A549 (cell line): ENCODE results near the gene ATP10D. TPM values are rescaled to one million over a fixed set of nuclear protein-coding genes. Genes with fewer than 3 reads are reported as not detected.

ENCODE experiments used
- ATAC-seq, 2 experiments: fragments of 200-7000 bp in 1 of 2; fragments of >200 bp in 1 of 2; cut with Nextera tagmentation in 1 of 2; cut with Tn5 transposase in 1 of 2; 3 replicates each; pipeline versions ENCODE4 v1.8.0 to v1.9.1; 2018 to 2020; ENCODE audit warnings: mild to moderate bottlenecking in 1 of 2, moderate library complexity in 1 of 2
- CTCF ChIA-PET: fragments of 300-600 bp; sonication (Branson Sonifier 250); formaldehyde crosslinking; extraction: SDS; loops from one replicate; lab custom pipeline; 2021; ENCODE audit warnings: antibody characterized with exemption, inconsistent platforms; lab: Yijun Ruan, JAX
- POLR2A ChIA-PET: fragments of 350-600 bp; formaldehyde crosslinking; extraction: SDS; loops from one replicate; lab custom pipeline; 2021; ENCODE audit warnings: antibody characterized with exemption, inconsistent platforms; lab: Yijun Ruan, JAX
- DNase-seq, 2 experiments: peaks; one replicate each; pipeline versions ENCODE4 v3.0.0 to v3.0.0-alpha.2; 2011 to 2016; ENCODE audit warnings: low read depth in 1 of 2, low spot score in 1 of 2
- FAIRE-seq: peaks from 2 replicates; lab custom pipeline; 2011; peaks lifted over from hg19 to GRCh38; lab: Jason Lieb, UNC
- H3K27ac ChIP-seq, 2 experiments: fragments of >200 bp; sonication (Bioruptor Twin); formaldehyde crosslinking; 3 replicates each; pipeline ENCODE4 v1.5.1; 2016 to 2017
- H3K4me1 ChIP-seq: fragments of >200 bp; sonication (Bioruptor Twin); formaldehyde crosslinking; 3 replicates; pipeline ENCODE4 v1.6.1; 2016
- H3K4me2 ChIP-seq: fragments of >200 bp; sonication (Bioruptor Twin); formaldehyde crosslinking; 3 replicates; pipeline ENCODE4 v1.6.1; 2016
- H3K4me3 ChIP-seq: fragments of >200 bp; sonication (Bioruptor Twin); formaldehyde crosslinking; 3 replicates; pipeline ENCODE4 v1.5.1; 2016
- H3K9me3 ChIP-seq: fragments of >200 bp; sonication (Bioruptor Twin); formaldehyde crosslinking; 3 replicates; pipeline ENCODE4 v1.6.1; 2016
- CHD4 ChIP-seq: fragments of 200-600 bp; sonication (generic); IDR thresholded peaks from 2 replicates; pipeline ENCODE4 v1.6.1; 2016; ENCODE audit warnings: antibody characterized with exemption, mild to moderate bottlenecking, borderline replicate concordance
- CTCF ChIP-seq: fragments of >200 bp; sonication (Bioruptor Twin); formaldehyde crosslinking; IDR thresholded peaks from 3 replicates; pipeline ENCODE4 v1.5.1; 2016
- ESRRA ChIP-seq: fragments of 150-350 bp; IDR thresholded peaks from 2 replicates; pipeline ENCODE4 v1.6.1; 2014; ENCODE audit warnings: mild to moderate bottlenecking, low read length, borderline replicate concordance
- HDAC2 ChIP-seq: fragments of 200-600 bp; sonication (generic); IDR thresholded peaks from 2 replicates; pipeline ENCODE4 v1.6.1; 2016
- HOXB13 ChIP-seq: fragments of 250-450 bp; sonication (Bioruptor Pico); IDR thresholded peaks from 2 replicates; pipeline ENCODE4 v1.5.0; 2020; ENCODE audit warnings: low read depth, mild to moderate bottlenecking, moderate library complexity
- JUNB ChIP-seq: fragments of >200 bp; sonication (Bioruptor Twin); formaldehyde crosslinking; IDR thresholded peaks from 2 replicates; pipeline ENCODE4 v1.6.1; 2016
- NPAS2 ChIP-seq: fragments of 250-450 bp; sonication (Bioruptor Pico); IDR thresholded peaks from 2 replicates; pipeline ENCODE4 v1.8.0; 2022; ENCODE audit warnings: mild to moderate bottlenecking, moderate library complexity, borderline replicate concordance
- PHF8 ChIP-seq: fragments of 200-600 bp; sonication (generic); IDR thresholded peaks from 2 replicates; pipeline ENCODE4 v1.6.1; 2016; ENCODE audit warnings: low read depth, mild to moderate bottlenecking, antibody characterized with exemption, moderate library complexity, borderline replicate concordance
- SREBF2 ChIP-seq: fragments of 450-650 bp; IDR thresholded peaks from 2 replicates; pipeline ENCODE4 v1.6.1; 2014; ENCODE audit warnings: mild to moderate bottlenecking, moderate library complexity
- WGBS: methylation state at CpG from one replicate; pipeline ENCODE4 v1.1.6; 2017; ENCODE audit errors: missing lambda C conversion rate; 5-methylcytosine and 5-hydroxymethylcytosine counted together
- polyA plus RNA-seq, 4 experiments: library from polyadenylated mRNA; depleted of rRNA in 3 of 4; stranded (reverse); fragments of >200 nt; fragmentation: RNase III in 1 of 4; extraction: RNeasy Plus Mini Kit Qiagen cat#74134 plus additional on column Dnase treatment in 1 of 4; gene quantifications; 2 replicates in 3 of 4; 3 replicates in 1 of 4; pipeline ENCODE4 v1.2.3, GENCODE V29; 2011 to 2017
- TF ChIP-seq, protein P1 (sequence below): IDR thresholded peaks from 2 replicates; pipeline ENCODE4 v1.6.1; 2012; ENCODE audit warnings: low read depth, borderline replicate concordance
- TF ChIP-seq, protein P2 (sequence below): fragments of 200-600 bp; sonication (generic); IDR thresholded peaks from 2 replicates; pipeline ENCODE4 v1.6.1; 2016; ENCODE audit warnings: antibody characterized with exemption, mild to moderate bottlenecking, moderate library complexity
- TF ChIP-seq, protein P3 (sequence below): IDR thresholded peaks from 2 replicates; pipeline ENCODE4 v1.6.1; 2012
- TF ChIP-seq, protein P4 (sequence below): fragments of >200 bp; sonication (Bioruptor Twin); formaldehyde crosslinking; IDR thresholded peaks from 3 replicates; pipeline ENCODE4 v1.6.1; 2016

Gene ATP10D
- polyA plus RNA-seq, 2 of the 4 experiments (the other 2 are of a cell fraction), result 2.7 to 6.8 TPM

- TF ChIP-seq, protein P1, sequence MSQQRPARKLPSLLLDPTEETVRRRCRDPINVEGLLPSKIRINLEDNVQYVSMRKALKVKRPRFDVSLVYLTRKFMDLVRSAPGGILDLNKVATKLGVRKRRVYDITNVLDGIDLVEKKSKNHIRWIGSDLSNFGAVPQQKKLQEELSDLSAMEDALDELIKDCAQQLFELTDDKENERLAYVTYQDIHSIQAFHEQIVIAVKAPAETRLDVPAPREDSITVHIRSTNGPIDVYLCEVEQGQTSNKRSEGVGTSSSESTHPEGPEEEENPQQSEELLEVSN, result no peak
- no peak for TF ChIP-seq ESRRA
Measured at GRCh38 chr4:47560682-47561081, 75.6 kb downstream of the ATP10D start (continued).

DNA sequence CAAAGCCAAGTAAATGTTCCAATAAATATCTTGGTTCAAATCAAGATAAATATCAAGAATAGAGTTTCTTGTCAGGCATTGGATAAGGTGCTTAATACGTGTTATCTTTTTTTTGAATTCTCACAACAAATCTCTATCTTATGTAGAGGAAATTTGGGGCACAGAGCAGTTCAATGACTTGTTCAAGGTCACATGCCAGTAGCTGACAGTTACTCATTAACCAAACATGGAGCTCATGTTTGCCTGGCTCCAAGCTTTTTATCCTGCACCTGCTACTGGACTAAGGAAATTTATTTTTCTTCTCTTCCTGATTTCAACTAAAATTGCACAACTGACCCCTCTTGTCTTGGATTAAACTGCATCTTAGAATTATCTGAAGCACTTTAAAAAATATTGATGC, 76.3 kb downstream of the ATP10D start:
- WGBS, result 60% methylated on average over 1 of the region's 1 CpG
- POLR2A ChIA-PET, result no interaction called here
- Histone ChIP-seq H3K4me1 (peaks cover 4% of the 10 kb centered on the region; the same call in 2 of the 3 replicates), H3K4me3 (no peak overlapping the region), H3K4me2 (no peak overlapping the region), H3K27ac (no peak overlapping the region), H3K9me3 (no peaks in the 10 kb centered on the region)
- CTCF ChIA-PET, result no interaction called here
- TF ChIP-seq CHD4 (no peak), PHF8 (no peak), JUNB (no peak), HOXB13 (no peak), CTCF (no peak), HDAC2 (no peak)
- TF ChIP-seq, protein P2, sequence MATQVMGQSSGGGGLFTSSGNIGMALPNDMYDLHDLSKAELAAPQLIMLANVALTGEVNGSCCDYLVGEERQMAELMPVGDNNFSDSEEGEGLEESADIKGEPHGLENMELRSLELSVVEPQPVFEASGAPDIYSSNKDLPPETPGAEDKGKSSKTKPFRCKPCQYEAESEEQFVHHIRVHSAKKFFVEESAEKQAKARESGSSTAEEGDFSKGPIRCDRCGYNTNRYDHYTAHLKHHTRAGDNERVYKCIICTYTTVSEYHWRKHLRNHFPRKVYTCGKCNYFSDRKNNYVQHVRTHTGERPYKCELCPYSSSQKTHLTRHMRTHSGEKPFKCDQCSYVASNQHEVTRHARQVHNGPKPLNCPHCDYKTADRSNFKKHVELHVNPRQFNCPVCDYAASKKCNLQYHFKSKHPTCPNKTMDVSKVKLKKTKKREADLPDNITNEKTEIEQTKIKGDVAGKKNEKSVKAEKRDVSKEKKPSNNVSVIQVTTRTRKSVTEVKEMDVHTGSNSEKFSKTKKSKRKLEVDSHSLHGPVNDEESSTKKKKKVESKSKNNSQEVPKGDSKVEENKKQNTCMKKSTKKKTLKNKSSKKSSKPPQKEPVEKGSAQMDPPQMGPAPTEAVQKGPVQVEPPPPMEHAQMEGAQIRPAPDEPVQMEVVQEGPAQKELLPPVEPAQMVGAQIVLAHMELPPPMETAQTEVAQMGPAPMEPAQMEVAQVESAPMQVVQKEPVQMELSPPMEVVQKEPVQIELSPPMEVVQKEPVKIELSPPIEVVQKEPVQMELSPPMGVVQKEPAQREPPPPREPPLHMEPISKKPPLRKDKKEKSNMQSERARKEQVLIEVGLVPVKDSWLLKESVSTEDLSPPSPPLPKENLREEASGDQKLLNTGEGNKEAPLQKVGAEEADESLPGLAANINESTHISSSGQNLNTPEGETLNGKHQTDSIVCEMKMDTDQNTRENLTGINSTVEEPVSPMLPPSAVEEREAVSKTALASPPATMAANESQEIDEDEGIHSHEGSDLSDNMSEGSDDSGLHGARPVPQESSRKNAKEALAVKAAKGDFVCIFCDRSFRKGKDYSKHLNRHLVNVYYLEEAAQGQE, result no peak
- TF ChIP-seq, protein P3, sequence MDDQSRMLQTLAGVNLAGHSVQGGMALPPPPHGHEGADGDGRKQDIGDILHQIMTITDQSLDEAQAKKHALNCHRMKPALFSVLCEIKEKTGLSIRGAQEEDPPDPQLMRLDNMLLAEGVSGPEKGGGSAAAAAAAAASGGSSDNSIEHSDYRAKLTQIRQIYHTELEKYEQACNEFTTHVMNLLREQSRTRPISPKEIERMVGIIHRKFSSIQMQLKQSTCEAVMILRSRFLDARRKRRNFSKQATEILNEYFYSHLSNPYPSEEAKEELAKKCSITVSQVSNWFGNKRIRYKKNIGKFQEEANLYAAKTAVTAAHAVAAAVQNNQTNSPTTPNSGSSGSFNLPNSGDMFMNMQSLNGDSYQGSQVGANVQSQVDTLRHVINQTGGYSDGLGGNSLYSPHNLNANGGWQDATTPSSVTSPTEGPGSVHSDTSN, result no peak
- FAIRE-seq (no peak), ATAC-seq (no peak), DNase-seq (no peak)

DNA sequence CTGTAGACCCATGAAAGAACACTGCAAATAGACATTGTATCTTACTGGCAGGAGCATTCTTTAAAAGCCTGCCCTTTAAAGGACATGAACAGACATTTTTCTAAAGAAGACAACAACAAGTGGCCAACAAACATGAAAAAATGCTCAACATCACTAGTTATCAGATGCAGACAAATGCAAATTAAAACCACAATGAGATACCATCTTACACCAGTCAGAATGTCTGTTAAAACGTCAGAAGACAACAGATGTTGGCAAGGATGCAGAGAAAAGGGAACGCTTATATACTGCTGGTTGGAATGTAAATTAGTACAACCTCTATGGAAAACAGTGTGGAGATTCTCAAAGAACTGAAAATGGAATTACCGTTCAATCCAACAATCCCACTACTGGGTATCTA, 77.2 kb downstream of the ATP10D start:
- Histone ChIP-seq H3K27ac (no peak overlapping the region), H3K4me1 (peaks cover 4% of the 10 kb centered on the region; the same call in 2 of the 3 replicates), H3K4me3 (no peak overlapping the region), H3K4me2 (no peak overlapping the region), H3K9me3 (no peaks in the 10 kb centered on the region)
- TF ChIP-seq, protein P4, sequence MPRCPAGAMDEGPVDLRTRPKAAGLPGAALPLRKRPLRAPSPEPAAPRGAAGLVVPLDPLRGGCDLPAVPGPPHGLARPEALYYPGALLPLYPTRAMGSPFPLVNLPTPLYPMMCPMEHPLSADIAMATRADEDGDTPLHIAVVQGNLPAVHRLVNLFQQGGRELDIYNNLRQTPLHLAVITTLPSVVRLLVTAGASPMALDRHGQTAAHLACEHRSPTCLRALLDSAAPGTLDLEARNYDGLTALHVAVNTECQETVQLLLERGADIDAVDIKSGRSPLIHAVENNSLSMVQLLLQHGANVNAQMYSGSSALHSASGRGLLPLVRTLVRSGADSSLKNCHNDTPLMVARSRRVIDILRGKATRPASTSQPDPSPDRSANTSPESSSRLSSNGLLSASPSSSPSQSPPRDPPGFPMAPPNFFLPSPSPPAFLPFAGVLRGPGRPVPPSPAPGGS, result no peak
- TF ChIP-seq SREBF2 (no peak), NPAS2 (no peak)
- FAIRE-seq (no peak), DNase-seq (no peak), ATAC-seq (no peak)
- 61% methylated on average over 3 of the region's 3 CpGs for WGBS
- ChIA-PET POLR2A (no interaction called here), CTCF (no interaction called here)
